HEK293 (cell line): ENCODE measurements around the gene MYL6B.

Experiments used
- ZBTB21 ChIP-seq: fragments of 450-650 bp; formaldehyde crosslinking; IDR thresholded peaks from 2 replicates; pipeline ENCODE4 v1.5.1; 2017; ENCODE audit warnings: missing biosample characterization, missing genetic modification characterization
- ZNF366 ChIP-seq: fragments of 450-650 bp; formaldehyde crosslinking; conservative IDR thresholded peaks from 2 replicates; pipeline ENCODE4 v1.5.1; 2016; ENCODE audit warnings: missing biosample characterization, missing genetic modification characterization
- TF ChIP-seq, protein P1 (sequence below): fragments of 450-650 bp; formaldehyde crosslinking; IDR thresholded peaks from 2 replicates; pipeline ENCODE4 v1.5.1; 2016; ENCODE audit warnings: missing biosample characterization, missing genetic modification characterization

DNA sequence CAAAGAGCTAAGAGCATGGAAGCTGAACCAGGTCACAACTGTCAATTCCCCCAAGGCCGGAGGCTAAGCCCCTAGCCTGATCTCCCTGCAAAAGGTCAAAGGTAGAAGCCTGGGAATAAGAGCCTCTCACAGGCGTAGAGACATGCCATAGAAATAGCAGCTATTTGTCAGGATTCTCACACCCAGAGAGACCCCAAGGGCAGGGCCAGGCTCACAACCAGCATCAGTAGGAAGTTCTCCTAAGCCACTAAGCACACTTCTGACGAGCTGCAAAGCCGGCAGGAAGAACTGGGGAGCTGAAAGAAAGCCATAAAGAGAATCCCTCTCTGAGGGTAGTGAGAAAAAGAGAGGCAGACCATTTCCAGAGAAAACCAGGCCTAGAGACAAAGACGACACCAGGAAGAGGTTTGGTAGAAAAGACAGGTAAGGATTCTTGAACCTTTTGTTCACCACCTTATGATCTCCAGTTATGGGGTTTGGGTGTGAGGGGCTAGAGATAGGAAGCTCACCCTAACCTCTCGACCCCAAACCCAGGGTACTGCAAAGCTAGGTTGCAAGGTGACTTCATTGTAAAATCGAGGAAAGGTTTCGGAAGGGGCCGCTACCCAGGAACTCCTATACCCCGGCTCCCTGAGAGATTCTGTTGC, 35.9 kb downstream of the MYL6B start:
- no peak for TF ChIP-seq ZBTB21
- no peak for TF ChIP-seq ZNF366 (tag by site-specific recombination)
- TF ChIP-seq, protein P1, sequence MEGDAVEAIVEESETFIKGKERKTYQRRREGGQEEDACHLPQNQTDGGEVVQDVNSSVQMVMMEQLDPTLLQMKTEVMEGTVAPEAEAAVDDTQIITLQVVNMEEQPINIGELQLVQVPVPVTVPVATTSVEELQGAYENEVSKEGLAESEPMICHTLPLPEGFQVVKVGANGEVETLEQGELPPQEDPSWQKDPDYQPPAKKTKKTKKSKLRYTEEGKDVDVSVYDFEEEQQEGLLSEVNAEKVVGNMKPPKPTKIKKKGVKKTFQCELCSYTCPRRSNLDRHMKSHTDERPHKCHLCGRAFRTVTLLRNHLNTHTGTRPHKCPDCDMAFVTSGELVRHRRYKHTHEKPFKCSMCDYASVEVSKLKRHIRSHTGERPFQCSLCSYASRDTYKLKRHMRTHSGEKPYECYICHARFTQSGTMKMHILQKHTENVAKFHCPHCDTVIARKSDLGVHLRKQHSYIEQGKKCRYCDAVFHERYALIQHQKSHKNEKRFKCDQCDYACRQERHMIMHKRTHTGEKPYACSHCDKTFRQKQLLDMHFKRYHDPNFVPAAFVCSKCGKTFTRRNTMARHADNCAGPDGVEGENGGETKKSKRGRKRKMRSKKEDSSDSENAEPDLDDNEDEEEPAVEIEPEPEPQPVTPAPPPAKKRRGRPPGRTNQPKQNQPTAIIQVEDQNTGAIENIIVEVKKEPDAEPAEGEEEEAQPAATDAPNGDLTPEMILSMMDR = no peak
